ENCODE results near the gene DENND1A.
"Not testable (repeated sequence)": the region's sequence is repeated elsewhere in the genome, so short reads cannot be mapped to it uniquely, and the experiment has no call there.

Gene DENND1A

DNA sequence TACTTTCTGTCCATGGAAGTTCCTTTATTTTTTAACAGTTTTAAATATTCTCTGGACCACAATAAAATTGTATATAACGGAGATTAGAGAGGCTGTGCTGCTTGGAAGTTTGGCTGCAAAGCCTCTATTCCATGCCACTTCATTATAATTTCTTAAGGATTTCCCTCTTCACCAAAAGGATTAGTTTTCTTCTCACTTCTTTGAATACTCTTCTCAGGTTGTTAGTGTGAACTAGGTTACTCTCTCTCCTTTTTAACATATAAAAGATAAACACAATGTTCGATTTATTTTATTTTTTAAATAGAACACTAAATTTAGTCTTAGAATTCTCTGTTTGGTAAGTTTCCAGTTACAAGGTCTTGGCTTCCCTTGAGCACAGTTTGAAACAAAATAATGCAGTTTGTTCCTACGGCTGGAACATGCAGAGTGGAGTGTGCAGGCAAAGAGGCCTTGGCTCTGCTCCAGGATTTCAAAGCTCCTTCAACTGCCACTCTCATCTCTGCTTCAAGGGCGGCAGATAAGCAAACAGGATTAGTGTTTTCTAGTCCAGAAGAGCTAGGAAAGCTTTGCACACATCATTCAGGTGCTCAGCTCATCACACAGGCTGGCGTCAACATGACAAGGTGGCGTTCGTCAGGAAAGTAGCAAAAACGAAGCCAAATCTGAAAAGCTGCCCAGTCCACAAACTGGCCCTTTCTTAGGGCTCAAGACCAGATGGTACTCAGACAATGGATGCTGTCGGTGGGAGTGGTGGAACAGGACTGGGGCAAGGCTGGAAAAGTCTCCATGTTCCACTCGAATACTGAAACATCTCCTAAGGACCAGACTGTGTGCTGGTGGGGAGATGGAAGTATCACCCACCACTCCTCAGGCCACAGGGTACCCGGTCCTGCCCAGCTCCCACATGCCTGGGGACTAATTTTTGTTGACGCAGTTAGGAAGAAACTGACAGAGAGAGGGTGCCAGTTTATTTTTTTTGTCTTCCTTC, 287.3 kb downstream of the DENND1A start:
- no peak for DNase-seq

DNA sequence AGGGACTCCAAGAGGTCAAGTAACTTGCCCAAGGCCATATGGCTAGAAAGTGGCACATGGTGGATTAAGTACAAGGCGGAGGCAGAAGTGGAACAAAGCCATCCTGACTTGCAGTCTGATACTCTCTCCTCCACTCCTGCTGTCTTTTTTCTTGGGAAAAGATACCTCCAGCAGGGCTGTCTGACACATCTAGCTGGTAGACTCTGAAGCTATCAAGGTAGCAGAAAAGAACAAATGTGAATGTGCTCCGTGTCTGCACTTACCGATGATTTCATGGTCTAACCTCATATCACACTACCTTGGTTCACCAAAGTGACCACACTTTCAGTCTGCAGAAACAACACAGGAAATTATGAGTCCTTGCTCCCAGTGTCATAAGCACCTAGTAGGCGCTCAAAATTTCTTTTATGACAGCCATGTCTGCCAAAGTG, 289.1 kb downstream of the DENND1A start:
- DNase-seq: peak in 1 of 2 experiments; percentile 10

DNA sequence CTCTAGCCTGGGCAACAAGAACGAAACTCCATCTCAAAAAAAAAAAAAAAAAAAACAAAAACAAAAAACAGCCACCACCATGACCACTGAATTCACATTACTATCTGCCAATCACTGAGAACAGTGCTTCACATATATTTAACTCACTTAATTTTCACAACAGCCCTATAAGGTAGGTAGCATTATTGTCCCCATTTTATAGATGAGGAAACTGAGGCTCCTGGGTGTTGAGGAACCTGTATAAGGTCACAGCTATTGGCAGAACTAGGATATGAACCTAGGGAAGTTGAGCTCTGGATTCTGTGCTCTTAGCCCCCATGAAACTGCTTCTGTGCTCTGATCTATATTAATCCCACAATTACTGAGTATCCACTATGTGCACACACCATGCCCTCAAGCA, 290.2 kb downstream of the DENND1A start:
- DNase-seq: no peak

DNA sequence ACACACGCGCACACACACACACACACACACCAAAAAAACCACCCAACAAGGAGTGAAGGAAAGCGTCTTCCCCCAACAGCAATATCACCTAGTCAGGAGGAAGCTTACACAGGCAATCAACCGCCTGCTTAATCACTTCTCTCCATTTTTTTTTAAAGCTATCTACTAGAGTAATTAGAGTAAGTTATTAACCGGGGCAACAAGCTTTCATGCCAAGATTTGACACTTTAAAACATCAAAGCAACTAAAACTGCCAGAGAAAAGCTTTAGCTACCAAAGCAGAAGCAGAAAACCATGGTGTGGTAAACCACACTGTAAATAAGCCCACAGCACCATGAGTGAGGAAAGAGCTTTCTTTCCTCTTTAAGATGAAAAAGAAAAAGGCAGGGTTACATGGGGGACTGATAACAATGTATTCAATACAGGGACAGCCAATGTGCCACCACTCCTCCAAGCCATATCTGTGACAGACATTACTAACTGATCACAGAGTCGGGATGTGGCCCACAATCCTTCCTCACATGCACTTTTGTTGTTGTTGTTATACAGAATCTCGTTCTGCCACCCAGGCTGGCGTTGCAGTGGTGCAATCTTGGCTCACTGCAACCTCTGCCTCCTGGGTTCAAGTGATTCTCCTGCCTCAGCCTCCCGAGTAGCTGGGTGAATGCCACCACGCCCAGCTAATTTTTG, 291.8 kb downstream of the DENND1A start:
- DNase-seq: peak in 1 of 2 experiments; percentile 7

DNA sequence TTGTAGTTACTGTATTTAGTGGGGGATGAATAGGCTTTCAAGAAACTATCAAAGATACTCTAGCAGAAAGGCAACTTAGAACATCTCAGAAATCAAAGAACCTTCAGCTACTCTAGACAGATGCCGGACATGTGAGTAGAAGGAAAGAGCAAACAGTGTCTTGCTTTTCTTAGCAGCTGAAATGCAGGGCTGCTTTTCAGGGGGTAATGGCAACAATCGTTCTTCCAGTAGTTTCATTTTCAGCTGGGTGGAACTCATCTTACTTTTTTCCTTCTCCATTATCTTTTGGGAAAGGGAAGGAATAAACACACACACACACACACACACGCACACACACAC, 292.4 kb downstream of the DENND1A start:
- no peak for DNase-seq

DNA sequence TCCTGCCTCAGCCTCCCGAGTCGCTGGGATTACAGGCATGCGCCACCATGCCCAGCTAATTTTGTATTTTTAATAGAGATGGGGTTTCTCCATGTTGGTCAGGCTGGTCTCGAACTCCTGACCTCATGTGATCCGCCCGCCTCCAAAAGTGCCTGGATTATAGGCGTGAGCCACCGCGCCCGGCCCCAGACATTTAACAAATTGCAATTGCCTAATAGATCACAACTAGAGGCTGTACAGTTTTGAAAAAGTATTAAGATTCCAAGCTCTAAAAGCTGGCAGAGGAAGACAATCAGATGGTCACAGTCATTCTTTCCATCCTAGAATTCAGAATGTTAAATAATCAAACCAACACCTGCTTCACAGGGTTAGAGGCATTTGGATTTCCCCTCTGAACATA, 293.1 kb downstream of the DENND1A start:
- not testable (repeated sequence) for DNase-seq

DNA sequence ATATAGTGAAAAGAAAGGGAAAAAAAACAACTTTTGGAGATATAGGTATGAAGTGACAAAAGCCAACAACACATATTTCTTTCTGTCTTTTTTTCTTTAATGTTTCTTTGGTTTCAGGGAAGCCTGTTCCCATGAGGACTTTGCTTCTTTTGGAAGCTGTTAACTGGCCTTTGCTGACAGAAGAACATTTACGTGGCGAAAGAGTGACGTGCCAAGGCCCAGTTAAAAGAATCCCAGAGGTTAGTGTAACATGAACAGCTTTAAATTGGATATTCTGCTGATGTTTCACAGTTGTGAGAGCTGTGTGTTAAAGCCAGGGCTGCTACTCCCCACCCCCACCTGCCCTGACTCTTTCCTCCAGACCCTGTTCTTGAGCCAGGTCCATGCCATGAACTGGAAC, 298.1 kb downstream of the DENND1A start:
- DNase-seq: no peak

DNA sequence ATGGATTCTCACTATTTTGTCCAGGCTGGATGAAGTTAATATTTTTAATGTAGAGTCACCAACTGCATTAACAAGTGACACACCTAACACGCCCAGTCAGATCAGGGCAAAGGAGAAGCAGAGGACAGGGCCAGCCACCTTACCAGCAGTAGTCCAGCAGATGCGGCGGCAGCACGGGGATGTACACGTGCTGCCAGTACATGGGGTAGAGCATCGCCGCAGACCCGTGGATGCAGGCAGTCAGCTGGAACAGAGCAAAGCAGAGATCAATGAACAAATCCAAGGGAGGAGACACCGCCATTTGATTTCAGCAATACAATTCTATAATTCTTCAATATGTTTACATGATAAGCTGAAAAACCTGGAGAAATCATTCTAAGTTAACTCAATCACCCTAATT, 299.7 kb downstream of the DENND1A start:
- no peak for DNase-seq

DNA sequence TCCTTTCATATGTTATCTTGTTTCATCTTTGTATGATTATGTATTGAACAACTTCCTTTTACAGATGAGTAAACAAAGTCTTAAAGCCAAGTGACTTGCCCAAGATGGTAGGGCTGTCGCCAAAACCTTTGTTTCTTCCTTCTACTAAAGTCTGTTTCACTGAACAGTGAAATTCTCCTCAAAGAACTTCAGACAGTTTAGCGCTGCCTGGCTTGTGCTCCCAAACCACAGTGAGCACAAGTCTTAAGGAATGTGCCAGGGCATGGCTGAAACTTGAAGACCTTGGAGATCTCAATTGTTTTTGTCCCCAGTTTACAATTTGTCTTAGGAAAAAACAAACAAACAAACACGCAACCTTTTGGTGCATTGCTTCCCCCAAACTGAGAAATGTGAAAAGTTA, 300.4 kb downstream of the DENND1A start:
- no peak for DNase-seq

DNA sequence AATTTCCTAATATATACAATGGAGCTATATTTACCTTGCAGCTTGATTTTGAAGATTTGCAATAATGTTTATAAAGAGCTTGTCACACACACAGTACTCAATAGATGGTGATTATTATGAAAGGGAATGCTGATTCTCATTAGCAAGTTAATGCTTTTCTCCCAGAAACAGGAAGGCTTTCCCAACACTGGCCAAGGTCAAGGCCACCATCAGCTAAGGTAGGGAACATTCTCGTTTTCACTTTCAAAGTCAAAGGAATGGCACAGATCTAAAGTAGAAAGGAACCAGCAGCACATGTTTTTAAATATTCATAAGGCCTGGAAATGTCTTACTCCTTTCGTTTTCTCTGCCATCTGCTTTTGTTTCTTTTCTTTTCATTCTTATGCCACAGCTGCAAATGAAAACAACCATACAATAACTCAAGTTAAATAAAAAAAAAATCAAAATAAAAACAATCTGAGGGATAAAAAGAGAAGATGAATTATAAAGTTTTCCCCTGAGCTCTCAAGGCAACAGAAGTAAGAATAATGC, 307.1 kb downstream of the DENND1A start:
- no peak for DNase-seq

DNA sequence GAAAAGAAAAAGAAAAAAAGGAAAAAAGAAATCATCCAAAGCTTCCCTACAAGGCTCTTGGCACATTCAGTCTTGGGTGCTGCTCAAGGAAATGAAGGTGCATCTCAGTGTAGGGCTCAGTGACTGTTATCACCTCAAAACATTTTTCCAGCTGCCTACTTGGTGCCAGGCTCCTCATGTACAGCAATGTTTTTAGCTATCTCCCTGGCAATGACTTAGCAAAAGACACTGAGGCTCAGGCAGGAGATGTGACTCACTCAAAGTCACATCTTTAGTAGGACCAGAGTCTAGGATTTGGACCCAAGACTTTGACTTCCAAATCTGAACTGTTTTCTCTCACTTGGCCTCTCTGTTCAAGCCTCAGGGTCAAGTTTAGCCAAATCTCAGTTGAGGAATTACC, 309.7 kb downstream of the DENND1A start:
- DNase-seq: no peak

DNA sequence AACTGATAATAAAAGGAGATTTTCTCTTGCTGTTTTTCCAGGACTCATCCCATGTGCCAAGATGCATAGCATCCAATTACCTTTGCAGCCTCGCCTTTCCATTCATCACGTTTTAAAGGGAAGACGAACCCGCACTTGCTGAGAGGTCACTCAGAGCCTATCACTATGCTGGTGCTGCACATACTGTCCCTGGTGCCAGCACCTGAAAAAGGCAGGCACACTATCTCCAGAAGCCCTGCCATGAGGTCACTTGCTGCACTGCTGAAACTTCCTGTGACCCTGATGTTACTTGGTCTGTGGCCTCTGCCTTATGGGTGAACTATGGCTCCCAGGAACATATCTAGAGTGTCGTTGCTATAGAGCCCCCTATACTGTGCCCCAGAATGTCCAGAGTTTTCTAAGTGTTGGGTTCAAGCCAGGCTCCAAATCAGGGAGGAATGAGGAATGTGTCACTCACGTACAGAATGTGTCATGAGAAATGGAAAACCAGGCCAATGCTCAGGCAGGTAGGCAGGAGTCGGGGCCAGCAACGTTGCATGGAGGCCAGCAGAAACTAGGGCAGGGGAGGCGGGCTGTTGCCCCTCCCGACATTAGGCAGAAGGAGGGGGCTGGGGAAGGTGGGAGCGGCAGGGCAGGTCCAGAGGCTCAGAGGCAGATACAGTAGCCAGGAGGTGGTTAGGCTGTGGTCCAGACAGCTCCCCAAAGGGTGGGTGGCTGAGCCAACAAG, 311.8 kb downstream of the DENND1A start:
- DNase-seq: no peak

DNA sequence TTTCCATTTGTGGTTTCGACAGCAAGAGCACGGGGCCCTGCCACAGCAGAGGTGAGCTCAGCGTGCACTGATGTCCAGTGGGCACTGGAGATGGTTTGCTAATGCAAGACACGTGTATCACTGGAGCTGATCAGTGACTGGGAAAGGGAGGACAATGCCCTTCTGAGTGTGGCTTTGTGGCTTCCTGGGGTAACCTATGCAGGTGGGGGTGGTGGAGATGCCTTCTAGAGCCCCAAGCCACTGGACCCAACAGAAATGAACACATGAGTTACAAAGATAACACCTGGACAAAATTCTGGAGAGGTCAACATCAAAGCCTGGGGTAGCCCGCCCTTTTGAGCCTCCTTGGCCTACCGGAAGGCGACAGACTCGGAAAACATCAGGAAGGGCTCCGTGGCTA, 312.6 kb downstream of the DENND1A start:
- DNase-seq: no peak

DNA sequence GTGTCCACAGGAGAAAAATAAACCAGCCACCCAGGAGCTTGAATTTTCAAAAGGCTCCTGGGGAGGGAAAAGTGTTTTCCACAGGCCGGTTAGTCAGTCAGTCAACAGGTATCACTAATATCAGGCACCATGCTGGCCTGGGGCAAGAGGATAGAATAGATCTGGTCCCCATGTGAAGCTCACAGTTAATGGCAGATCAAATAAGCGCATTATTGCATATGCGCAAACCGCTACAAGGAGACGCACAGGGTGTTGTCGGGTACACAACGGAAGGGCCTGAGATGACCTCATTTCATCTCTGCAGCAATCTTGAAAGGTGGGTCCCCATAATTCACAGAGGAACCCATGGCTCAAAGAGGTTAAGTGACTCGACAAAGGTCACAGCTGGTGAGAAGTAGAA, 313.2 kb downstream of the DENND1A start:
- DNase-seq: no peak

DNA sequence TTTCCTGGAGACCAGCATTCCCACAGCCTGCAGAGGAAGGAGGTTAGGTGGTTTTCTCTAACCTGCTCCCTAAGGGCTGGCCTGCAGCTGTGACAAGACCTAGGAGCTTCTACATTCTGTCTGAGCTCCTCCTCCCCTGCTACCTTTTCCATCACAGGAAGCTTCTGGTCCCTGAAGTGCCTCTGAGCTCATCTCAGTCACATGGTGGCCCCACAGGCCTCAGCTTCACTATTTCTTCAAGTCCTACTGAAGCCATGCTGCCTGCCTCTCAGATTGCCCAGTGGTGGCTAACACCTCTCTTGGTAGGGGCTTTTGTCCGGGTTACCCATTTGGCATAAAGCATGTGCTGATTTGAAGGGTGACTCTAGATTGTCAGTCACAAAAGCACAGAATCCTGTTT, 314.5 kb downstream of the DENND1A start:
- DNase-seq: no peak

DNA sequence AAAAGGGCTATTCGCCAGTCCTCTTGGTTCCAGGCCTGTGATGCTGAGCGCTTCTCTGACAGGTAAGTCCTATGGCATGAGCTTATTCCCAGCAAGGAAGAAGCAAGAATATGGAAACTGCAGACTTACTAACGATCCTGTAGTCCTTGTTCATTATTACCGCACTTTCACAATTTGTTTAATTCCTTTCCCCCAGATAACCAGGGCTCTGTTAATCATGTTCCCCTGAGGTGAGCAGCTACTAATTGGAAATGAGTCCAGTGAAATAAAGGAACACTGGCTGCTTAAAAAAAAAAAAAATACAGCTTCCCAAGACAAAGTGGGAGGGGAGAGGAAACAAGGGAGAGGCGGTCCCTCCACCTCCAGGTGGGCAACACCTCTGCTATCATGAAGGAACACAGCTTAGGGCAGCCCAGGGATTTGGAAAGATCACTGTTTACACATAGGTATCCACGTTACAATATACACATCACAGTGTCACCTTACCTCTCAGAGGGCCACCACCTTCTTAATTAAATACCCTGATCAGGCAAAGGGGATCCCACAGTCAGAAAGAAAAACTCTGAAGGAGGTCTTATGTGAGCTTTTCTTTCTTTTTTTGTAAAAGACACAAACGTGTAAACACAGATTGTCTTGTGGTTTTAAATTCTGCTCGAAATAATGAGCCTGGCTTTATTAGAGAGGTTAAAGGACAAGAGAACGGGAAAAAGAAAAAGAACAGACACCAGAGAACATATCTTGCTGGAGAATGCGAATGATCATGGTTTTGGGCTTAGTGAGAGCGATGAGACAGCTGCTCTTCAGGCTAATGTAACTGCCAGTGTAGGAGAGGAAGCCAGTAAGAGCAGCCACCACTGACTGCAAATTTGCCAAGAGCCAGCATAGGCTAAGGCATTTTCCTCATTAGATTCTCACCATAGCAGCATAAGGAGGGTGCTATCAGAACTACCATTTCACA, 315.3 kb downstream of the DENND1A start:
- DNase-seq: no peak

DNA sequence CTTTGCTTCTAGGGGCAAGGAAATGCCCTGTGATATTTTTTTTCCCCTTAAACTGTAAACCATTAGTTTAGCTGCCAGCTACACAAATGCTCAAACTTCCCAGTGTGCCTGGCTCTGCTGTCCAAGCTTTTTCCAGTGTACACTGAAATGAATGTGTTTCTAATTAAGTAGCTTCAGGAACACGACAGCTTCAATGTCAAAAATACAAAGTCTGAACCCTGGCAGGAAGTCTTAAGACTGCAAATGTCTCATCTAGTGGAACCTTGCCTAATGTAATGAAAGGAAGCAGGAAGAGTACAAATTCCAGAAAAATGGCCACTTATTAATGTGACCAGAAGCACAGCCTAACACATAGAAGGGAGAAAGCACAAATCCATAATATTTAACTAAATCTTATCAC, 318.7 kb downstream of the DENND1A start:
- DNase-seq: no peak

DNA sequence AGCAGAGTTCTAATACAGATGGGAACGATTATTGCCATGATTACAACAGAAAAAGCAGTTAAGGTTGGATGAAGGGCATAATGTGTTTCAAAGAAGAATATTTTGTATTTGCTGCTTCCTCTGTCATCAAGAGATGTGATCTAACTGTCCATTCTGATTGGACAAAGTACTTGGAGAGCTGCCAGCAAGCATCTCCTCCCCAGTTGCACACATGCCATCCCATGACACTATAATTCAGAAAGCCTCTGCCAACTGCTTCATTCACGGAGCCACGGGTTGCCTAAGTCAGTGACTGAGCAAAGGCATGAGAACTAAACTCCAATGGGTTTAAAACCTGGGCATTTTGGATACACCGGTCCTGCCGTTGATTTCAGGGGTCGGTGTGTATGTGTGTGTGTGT, 320.1 kb downstream of the DENND1A start:
- DNase-seq: no peak

DNA sequence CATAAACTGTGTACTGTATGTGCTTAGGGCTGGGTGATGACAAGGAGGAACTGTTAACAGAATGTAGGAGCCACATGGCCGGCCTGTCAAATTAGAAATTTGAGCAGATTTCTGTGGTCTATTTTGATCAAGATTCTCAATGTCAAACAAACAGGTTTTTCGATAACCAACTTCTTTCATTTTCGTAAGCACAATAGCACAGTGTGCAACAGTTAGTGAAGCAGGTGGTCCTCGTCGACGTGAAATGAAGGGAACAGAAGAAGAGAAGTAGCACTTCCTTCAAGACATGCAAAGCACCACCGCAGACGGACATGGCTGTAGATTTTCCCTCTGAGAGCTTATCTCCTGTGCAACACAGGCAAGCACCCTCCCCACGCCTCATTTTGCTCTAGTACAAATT, 321.8 kb downstream of the DENND1A start:
- no peak for DNase-seq

DNA sequence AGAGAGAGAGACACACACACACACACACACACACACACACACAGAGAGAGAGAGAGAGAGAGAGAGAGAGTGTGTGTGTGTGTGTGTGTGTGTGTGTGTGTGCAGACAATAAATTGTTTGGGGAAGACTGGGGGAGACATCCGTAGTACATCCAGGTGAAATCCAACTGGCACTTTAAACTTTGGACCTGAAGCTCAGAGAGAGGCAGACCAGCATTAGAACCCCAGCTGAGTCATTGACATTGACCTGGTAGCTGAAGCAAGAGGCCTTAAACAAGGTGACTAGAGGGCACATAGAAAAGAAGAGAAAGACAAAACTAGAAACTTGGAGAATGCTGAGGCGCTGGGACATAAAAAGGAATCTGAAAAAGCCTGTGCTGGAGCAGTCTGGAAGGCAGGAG, 322.4 kb downstream of the DENND1A start:
- DNase-seq: no peak

DNA sequence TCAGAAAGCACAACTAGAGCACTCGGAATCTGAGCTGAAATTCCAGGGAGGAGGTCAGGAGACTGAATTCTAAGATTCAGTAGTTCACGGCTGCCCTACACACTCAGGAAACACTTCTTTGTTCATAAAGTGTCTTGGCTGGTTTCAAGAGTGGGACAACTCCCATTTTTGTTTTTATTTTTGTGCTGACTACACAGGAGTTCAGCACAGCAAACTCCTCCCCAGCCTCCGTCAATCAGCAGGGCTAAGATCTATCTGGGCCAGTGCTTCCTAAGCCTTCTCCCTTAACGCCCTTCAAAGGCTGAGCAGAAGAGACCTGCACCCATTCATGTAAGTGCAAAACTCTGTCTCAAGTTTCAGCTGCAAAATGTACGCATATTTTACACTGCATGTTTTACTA, 323.8 kb downstream of the DENND1A start:
- no peak for DNase-seq

DNA sequence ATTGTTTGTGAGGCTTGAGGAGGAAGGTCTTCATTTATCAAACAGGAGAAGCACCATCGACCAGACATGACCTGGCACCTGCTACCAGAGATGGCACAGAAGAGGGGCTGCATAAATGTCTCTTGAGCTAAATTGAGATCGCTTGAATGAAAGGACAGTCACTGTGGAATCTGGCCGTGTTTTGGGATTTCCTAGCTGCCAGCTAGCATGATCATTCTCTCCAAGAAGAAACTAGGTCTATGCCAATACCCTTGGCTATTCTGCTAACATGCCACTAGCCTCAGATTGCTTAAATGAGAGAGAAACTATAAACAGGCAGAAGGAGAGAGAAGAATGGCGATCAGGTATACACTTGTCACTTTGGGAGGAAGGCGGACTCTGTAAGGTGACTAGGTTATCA, 324.6 kb downstream of the DENND1A start:
- no peak for DNase-seq
